Muscle of leg (tissue), 16 donors: ENCODE results near the gene RNU6-9. TPM values are rescaled to one million over a fixed set of nuclear protein-coding genes. Genes with fewer than 3 reads are reported as not detected.
A peak's percentile ranks its signal among the peaks of the same experiment; 100 is the strongest.
"Not testable (repeated sequence)": the region's sequence is repeated elsewhere in the genome, so short reads cannot be mapped to it uniquely, and the experiment has no call there.

Source experiments
- DNase-seq: peaks from one replicate; pipeline ENCODE4 v3.0.0; 2013
- H3K27ac ChIP-seq: one replicate; pipeline ENCODE4 v1.5.1; 2013; ENCODE audit warnings: mild to moderate bottlenecking, low read length, control low read depth
- H3K27me3 ChIP-seq: one replicate; pipeline ENCODE4 v1.6.1; 2013; ENCODE audit warnings: low read length; ENCODE audit not compliant: control insufficient read depth, insufficient read depth
- H3K36me3 ChIP-seq: one replicate; pipeline ENCODE4 v1.6.1; 2013; ENCODE audit warnings: low read length; ENCODE audit not compliant: control insufficient read depth, insufficient read depth
- H3K4me1 ChIP-seq: one replicate; pipeline ENCODE4 v1.6.1; 2013; ENCODE audit warnings: low read length; ENCODE audit not compliant: control insufficient read depth, insufficient read depth
- H3K4me3 ChIP-seq: one replicate; pipeline ENCODE4 v1.5.1; 2013; ENCODE audit warnings: low read length, control low read depth
- H3K9me3 ChIP-seq: replicated peaks from 2 replicates; pipeline ENCODE4 v1.6.1; 2013; ENCODE audit warnings: low read depth, low read length; ENCODE audit not compliant: control insufficient read depth
- WGBS: methylation state at CpG from one replicate; pipeline ENCODE4 v1.1.5; 2013; ENCODE audit warnings: missing lambda C conversion rate; ENCODE audit not compliant: insufficient coverage; 5-methylcytosine and 5-hydroxymethylcytosine counted together
- long read RNA-seq, 11 donors: transcript quantifications; one replicate each; lab custom pipeline, GENCODE V29; 2026
- polyA plus RNA-seq, 8 donors: library from polyadenylated mRNA; unstranded; fragments of 120-200 nt; gene quantifications; one replicate each; pipeline versions ENCODE4 v1.2.1 to v1.2.3, GENCODE V29; 2013; ENCODE audit warnings: inconsistent platforms in 1 of 8, low replicate concordance in 1 of 8; ENCODE audit not compliant: insufficient read length in 8 of 8, insufficient read depth in 1 of 8
- total RNA-seq: library from RNA; stranded (reverse); fragments of 120-200 nt; gene quantifications from one replicate; pipeline ENCODE4 v1.2.4, GENCODE V29; 2013

The RNU6-9 gene
- total RNA-seq (not detected), polyA plus RNA-seq (not detected)
- long read RNA-seq, donor 1, result 0 reads
- long read RNA-seq, donor 2, result 0 reads
- long read RNA-seq, donor 3, result 0 reads
- long read RNA-seq, donor 4, result 0 reads
- long read RNA-seq, donor 5, result 0 reads
- long read RNA-seq, donor 6, result 0 reads
- long read RNA-seq, donor 7, result 0 reads
- long read RNA-seq, donor 8, partial matches to known transcripts, result 0 of 1 reads
- long read RNA-seq, donor 8, other reads (novel, unspliced or antisense), result 0 of 1 reads
- long read RNA-seq, donor 9, result 0 reads
- long read RNA-seq, donor 10, result 0 reads
- long read RNA-seq, donor 11, result 0 reads

- Histone ChIP-seq H3K4me3 (peak within 1 kb of the TSS; percentile 74), H3K27me3 (no peaks in the 10 kb centered on the region), H3K9me3 (no peaks in the 10 kb centered on the region), H3K4me1 (peaks cover 10% of the 10 kb centered on the region), H3K27ac (peak within 1 kb of the TSS; percentile 85), H3K36me3 (peaks cover 44% of the 10 kb centered on the region)
- WGBS, result under 1% methylated on average over 43 of the region's 69 CpGs
- DNase-seq, result peak; percentile 98
Observed at GRCh38 chr19:892894-893689, at the start of gene RNU6-9, which contains the start of gene MED16. TSS of gene RNU6-9 (plus strand) at chr19:893484. TSS of gene MED16 (minus strand) at chr19:893187. CDS start at chr19:891131, 2,056 bp downstream.

GRCh38 chr19:843836-844545 is 49.3 kb upstream of the RNU6-9 start:
- H3K4me3 ChIP-seq, result no peak overlapping the region
- no peaks in the 10 kb centered on the region for H3K9me3 ChIP-seq
- no peak overlapping the region for H3K27ac ChIP-seq
- no peaks in the 10 kb centered on the region for H3K36me3 ChIP-seq
- peaks cover 25% of the 10 kb centered on the region for H3K4me1 ChIP-seq
- H3K27me3 ChIP-seq, result peaks cover 73% of the 10 kb centered on the region
- peak; percentile 5 for DNase-seq
- 13% methylated on average over 39 of the region's 70 CpGs for WGBS

DNA sequence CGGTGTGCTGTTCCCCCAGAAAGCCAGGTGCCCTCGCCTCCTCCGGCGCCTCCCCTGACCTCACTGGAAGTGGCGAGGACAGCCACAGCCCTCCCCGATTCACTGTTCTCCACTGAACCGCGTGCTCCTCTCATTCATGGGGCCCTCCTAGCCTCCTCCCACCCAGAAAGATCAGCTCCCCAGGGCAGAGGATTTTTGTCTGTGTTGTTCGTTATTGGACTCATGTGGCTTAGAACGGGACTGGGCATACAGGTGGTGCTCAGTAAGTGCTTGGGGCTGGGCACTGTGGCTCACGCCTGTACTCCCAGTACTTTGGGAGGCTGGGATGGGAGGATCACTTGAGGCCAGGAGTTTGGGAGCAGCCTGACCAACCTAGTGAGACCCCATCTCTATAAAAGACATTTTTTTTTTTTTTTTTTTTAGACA is 48.7 kb upstream of the RNU6-9 start:
- H3K9me3 ChIP-seq, result no peaks in the 10 kb centered on the region
- no peak overlapping the region for H3K27ac ChIP-seq
- no peak for DNase-seq
- H3K4me3 ChIP-seq, result no peak overlapping the region
- H3K4me1 ChIP-seq, result peaks cover 21% of the 10 kb centered on the region
- peaks cover 72% of the 10 kb centered on the region for H3K27me3 ChIP-seq
- no peaks in the 10 kb centered on the region for H3K36me3 ChIP-seq
- 42% methylated on average over 4 of the region's 11 CpGs for WGBS

- DNase-seq, result peak; percentile 3
- Histone ChIP-seq H3K36me3 (no peaks in the 10 kb centered on the region), H3K9me3 (no peaks in the 10 kb centered on the region), H3K4me1 (peaks cover 27% of the 10 kb centered on the region), H3K27ac (no peak overlapping the region), H3K27me3 (peaks cover 70% of the 10 kb centered on the region), H3K4me3 (no peak overlapping the region)
- WGBS, result 71% methylated on average over 32 of the region's 37 CpGs
Observed at GRCh38 chr19:845707-846521, 47.4 kb upstream of the RNU6-9 start.

DNA sequence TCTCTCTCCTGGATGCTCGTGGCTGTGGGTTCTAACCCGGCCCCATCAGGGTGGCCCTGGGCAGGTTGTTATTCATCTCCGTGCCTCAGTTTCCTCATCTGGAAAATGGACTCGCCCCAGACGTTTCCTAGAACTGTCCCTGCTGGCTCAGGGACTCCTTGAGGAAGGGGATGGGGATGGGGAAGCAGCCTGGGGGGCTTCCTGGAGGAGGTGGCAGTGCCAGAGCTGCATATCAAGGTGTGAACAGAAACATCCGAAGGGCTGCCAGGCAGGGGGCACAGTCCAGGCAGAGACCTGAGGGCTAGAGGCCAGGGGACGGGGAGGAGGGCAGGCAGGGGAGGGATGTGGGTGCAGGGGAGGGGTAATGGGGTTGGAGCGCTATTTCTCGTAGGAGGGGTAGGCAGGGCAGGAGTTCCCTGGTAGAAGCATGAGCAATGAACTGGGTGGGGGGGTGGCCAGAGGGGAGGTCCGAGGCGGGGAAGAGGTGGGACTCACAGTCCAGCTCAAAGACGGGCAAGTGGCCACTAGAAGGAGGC is 44.8 kb upstream of the RNU6-9 start:
- Histone ChIP-seq H3K27ac (no peak overlapping the region), H3K27me3 (peaks cover 75% of the 10 kb centered on the region), H3K4me1 (peaks cover 25% of the 10 kb centered on the region), H3K36me3 (no peaks in the 10 kb centered on the region), H3K4me3 (no peak overlapping the region), H3K9me3 (no peaks in the 10 kb centered on the region)
- 39% methylated on average over 12 of the region's 12 CpGs for WGBS
- DNase-seq, result peak; percentile 15

DNA sequence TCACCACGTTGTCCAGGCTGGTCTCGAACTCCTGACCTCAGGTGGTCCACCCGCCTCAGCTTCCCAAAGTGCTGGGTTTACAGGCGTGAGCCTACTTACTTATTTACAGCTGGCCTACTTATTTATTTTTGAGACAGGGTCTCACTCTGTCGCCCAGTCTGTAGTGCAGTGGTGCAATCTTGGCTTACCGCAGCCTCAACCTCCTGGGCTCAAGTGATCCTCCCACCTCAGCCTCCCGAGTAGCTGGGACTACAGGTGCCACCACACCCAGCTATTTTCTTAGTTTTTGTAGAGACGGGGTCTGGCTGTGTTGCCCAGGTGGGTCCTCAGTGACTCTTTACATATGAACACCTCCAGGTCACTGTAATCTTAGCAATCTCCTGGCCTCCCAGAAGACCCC is 44.1 kb upstream of the RNU6-9 start:
- H3K9me3 ChIP-seq, H3K27ac ChIP-seq, H3K4me3 ChIP-seq, H3K36me3 ChIP-seq, DNase-seq: not testable (repeated sequence)
- Histone ChIP-seq H3K27me3 (peaks cover 74% of the 10 kb centered on the region), H3K4me1 (peaks cover 20% of the 10 kb centered on the region)
- 84% methylated on average over 7 of the region's 8 CpGs for WGBS

DNA sequence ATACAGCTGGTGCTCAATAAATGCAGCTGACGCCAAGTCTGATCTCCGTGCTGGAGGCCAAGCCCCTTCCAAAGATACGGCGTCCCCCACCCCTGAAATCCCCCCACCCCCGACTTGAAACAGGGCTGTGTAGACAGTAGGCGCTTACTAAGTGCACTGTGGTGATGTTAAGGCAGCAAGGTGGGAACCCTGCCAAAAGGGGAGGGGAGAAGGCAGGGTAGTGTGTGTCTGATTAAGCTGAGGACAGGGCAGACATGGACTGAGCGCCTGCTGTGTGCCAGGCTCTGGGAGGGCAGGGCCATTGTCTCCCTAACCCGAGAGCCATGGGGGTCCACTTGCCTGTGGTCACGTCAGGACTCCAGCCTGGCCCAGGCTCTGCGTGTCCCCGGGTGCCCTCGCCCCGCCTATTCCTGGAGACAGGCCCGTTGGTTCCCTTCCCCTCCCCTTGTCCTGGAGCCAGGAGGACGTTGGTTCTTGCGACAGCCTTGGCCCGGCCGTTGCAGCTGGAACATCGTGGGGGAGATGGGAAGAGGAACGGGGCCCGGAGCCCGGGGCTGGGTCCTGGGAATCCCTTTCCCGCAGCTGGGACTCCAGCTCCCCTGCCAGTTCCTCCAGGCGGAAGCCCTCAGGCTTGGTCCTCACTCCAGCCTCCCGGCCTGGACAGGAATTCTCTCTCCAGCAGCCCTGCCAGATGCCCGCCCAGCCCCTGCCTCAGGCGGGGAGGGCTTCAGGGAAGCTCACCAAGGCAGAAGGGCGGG is 42.9 kb upstream of the RNU6-9 start:
- H3K4me3 ChIP-seq, result no peak overlapping the region
- no peaks in the 10 kb centered on the region for H3K36me3 ChIP-seq
- H3K4me1 ChIP-seq, result peaks cover 20% of the 10 kb centered on the region
- peak; percentile 93 for DNase-seq
- no peaks in the 10 kb centered on the region for H3K9me3 ChIP-seq
- peak overlapping the region; percentile 71 for H3K27ac ChIP-seq
- 5% methylated on average over 21 of the region's 28 CpGs for WGBS
- H3K27me3 ChIP-seq, result peaks cover 69% of the 10 kb centered on the region

DNA sequence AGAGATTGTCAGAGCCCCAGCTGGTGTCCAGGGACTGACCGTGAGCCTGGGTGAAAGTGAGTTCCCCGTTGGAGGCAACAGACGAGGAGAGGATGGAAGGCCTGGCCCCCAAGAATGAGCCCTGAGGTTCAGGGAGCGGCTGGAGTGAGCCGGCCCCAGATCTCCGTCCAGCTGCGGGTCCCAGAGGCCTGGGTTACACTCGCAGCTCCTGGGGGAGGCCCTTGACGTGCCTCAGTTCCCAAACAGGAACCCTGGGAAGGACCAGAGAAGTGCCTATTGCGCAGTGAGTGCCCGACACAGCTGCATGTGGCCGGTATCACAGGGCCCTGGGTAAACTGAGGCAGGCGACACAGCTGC is 42.3 kb upstream of the RNU6-9 start:
- 30% methylated on average over 13 of the region's 13 CpGs for WGBS

More for the DNA sequence above, 42.3 kb upstream of the RNU6-9 start:
- Histone ChIP-seq H3K27me3 (peaks cover 64% of the 10 kb centered on the region), H3K4me3 (no peak overlapping the region), H3K36me3 (no peaks in the 10 kb centered on the region), H3K27ac (peak overlapping the region; percentile 71), H3K9me3 (no peaks in the 10 kb centered on the region), H3K4me1 (peaks cover 20% of the 10 kb centered on the region)
- DNase-seq, result no peak
